ENCODE measurements around the gene CCER1. TPM values are rescaled to one million over a fixed set of nuclear protein-coding genes. Genes with fewer than 3 reads are reported as not detected.

Gene CCER1
- total RNA-seq, 2 donors from 2014 or later: not detected

DNA sequence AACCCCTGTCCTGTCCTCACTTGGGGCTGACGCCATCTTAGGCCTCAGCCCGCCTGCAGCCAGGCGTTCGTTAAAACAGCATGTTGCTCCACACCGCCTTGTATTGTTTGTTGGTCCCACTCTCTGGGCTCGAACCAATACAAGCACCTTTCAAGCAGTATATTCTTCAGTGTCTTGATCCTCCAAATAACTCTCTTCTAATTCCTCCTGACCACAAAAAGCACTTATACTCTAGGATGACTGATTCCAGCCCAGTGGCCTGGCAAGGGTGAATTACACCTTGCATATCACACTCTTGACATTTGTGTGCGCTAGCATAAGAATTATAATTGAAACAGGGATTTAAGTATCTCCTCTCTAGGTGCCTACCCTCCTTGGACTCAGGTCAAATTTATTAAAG, 7.1 kb downstream of the CCER1 start:
- TF ChIP-seq, protein P1, sequence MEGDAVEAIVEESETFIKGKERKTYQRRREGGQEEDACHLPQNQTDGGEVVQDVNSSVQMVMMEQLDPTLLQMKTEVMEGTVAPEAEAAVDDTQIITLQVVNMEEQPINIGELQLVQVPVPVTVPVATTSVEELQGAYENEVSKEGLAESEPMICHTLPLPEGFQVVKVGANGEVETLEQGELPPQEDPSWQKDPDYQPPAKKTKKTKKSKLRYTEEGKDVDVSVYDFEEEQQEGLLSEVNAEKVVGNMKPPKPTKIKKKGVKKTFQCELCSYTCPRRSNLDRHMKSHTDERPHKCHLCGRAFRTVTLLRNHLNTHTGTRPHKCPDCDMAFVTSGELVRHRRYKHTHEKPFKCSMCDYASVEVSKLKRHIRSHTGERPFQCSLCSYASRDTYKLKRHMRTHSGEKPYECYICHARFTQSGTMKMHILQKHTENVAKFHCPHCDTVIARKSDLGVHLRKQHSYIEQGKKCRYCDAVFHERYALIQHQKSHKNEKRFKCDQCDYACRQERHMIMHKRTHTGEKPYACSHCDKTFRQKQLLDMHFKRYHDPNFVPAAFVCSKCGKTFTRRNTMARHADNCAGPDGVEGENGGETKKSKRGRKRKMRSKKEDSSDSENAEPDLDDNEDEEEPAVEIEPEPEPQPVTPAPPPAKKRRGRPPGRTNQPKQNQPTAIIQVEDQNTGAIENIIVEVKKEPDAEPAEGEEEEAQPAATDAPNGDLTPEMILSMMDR (conservative IDR thresholded peaks at IDR 0.05): no peak
- Mint-ChIP-seq H3K36me3 (ENCODE audit: low read depth) (no peaks in the 10 kb centered on the region), H3K9me3 (no peaks in the 10 kb centered on the region), H3K4me1 (no peaks in the 10 kb centered on the region), H3K27me3 (ENCODE audit: insufficient read depth) (peaks cover 4% of the 10 kb centered on the region), H3K27ac (no peak overlapping the region), H3K4me3 (no peak overlapping the region)
- Histone ChIP-seq H3K36me3 (ENCODE audit: control insufficient read depth, insufficient read depth, low read length) (no peaks in the 10 kb centered on the region), H3K9me3 (ENCODE audit: control insufficient read depth, low read length) (no peaks in the 10 kb centered on the region), H3K4me1 (ENCODE audit: control insufficient read depth, insufficient read depth, low read length) (no peaks in the 10 kb centered on the region), H3K9ac (ENCODE audit: extremely low read depth, low read length, poor library complexity, severe bottlenecking) (no peak overlapping the region), H3K27ac (ENCODE audit: low read depth, low read length) (no peak overlapping the region), H3K4me3 (ENCODE audit: low read length) (no peak overlapping the region), H3K27me3 (ENCODE audit: control insufficient read depth, insufficient read depth, low read length, poor library complexity, severe bottlenecking) (no peaks in the 10 kb centered on the region)
- DNase-seq: no peak
- WGBS, 2 experiments (ENCODE audit: insufficient coverage in 1 of 2, insufficient read length in 1 of 2): 92 to 97% methylated on average over 6 to 7 of the region's 7 CpGs

DNA sequence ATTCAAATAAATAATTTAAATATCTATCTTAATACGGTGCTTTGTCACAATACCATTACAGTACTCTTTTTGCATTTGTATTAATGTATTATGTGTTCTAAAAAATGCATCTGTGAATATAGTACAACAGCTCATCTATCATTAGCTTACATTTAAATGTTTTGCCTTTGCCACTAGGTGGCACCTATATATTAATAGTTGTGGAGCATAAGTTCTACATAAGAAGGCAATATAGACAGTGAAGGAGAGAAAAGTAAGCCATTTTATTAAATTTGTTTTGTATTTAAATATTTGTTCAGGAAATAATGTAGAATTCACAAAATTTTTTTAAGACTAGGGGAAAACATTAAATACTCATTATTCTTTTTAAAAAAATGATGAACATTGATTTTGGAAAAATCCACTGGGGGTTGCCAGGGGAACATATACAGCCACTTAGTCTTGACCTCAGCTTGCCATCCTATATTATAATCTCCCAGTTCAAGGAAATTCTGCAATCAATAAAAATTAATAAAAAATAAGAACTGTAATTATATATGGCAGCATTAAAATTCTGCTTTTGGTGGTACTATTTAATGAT, 9.8 kb downstream of the CCER1 start:
- TF ChIP-seq, protein P1 (conservative IDR thresholded peaks at IDR 0.05): peak; percentile 81
- H3K27me3 Mint-ChIP-seq (ENCODE audit: insufficient read depth): peaks cover 6% of the 10 kb centered on the region
- DNase-seq: no peak
- Histone ChIP-seq H3K36me3 (ENCODE audit: control insufficient read depth, insufficient read depth, low read length) (no peaks in the 10 kb centered on the region), H3K9ac (ENCODE audit: extremely low read depth, low read length, poor library complexity, severe bottlenecking) (no peak overlapping the region), H3K27me3 (ENCODE audit: control insufficient read depth, insufficient read depth, low read length, poor library complexity, severe bottlenecking) (no peaks in the 10 kb centered on the region), H3K4me3 (ENCODE audit: low read length) (no peak overlapping the region), H3K27ac (ENCODE audit: low read depth, low read length) (no peak overlapping the region), H3K4me1 (ENCODE audit: control insufficient read depth, insufficient read depth, low read length) (no peaks in the 10 kb centered on the region), H3K9me3 (ENCODE audit: control insufficient read depth, low read length) (no peaks in the 10 kb centered on the region)
- no peak overlapping the region for H3K4me3 Mint-ChIP-seq
- H3K27ac Mint-ChIP-seq: no peak overlapping the region
- no peaks in the 10 kb centered on the region for H3K9me3 Mint-ChIP-seq
- H3K4me1 Mint-ChIP-seq: no peaks in the 10 kb centered on the region
- 100% methylated on average over 1 of the region's 1 CpG; no CpG with 5 or more reads in 1 of the 2 experiments for WGBS, 2 experiments (ENCODE audit: insufficient coverage in 1 of 2, insufficient read length in 1 of 2)
- H3K36me3 Mint-ChIP-seq (ENCODE audit: low read depth): no peaks in the 10 kb centered on the region

DNA sequence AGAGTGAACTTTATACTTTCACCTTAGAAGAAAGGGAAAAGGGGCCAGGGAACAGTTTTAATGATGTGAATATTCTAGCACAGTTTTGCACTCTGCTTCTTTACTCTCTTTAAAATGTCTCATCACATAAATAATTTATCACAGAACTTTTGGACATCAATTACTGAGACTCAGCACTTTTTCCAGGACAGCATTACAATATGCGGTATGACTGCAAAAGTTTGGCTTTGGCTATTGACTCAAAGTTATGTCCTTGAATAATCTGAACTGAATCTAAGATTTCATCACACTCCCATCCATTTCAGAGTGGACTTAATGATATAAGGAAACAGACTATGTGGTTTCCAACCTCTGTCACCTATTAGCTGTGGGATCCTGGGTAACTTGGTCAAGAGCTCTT, 11.7 kb downstream of the CCER1 start:
- H3K4me3 Mint-ChIP-seq: no peak overlapping the region
- no peaks in the 10 kb centered on the region for H3K4me1 ChIP-seq (ENCODE audit: control insufficient read depth, insufficient read depth, low read length)
- no peak overlapping the region for H3K9ac ChIP-seq (ENCODE audit: extremely low read depth, low read length, poor library complexity, severe bottlenecking)
- no peaks in the 10 kb centered on the region for H3K9me3 ChIP-seq (ENCODE audit: control insufficient read depth, low read length)
- no peaks in the 10 kb centered on the region for H3K27me3 ChIP-seq (ENCODE audit: control insufficient read depth, insufficient read depth, low read length, poor library complexity, severe bottlenecking)
- H3K36me3 ChIP-seq (ENCODE audit: control insufficient read depth, insufficient read depth, low read length): no peaks in the 10 kb centered on the region
- H3K36me3 Mint-ChIP-seq (ENCODE audit: low read depth): no peaks in the 10 kb centered on the region
- TF ChIP-seq, protein P1 (conservative IDR thresholded peaks at IDR 0.05): no peak
- no peak overlapping the region for H3K27ac Mint-ChIP-seq
- DNase-seq: no peak
- peaks cover 23% of the 10 kb centered on the region for H3K27me3 Mint-ChIP-seq (ENCODE audit: insufficient read depth)
- no peaks in the 10 kb centered on the region for H3K9me3 Mint-ChIP-seq
- H3K27ac ChIP-seq (ENCODE audit: low read depth, low read length): no peak overlapping the region
- no peak overlapping the region for H3K4me3 ChIP-seq (ENCODE audit: low read length)
- WGBS, 2 experiments (ENCODE audit: insufficient coverage in 1 of 2, insufficient read length in 1 of 2): 88% methylated on average over 1 of the region's 1 CpG; no CpG with 5 or more reads in 1 of the 2 experiments
- no peaks in the 10 kb centered on the region for H3K4me1 Mint-ChIP-seq

Measured in endodermal cell (in vitro differentiated cells).